Measurements from ENCODE around the gene FAM234B. TPM values are rescaled to one million over a fixed set of nuclear protein-coding genes. Genes with fewer than 3 reads are reported as not detected.

The FAM234B gene
- total and polyA plus RNA-seq, 2 experiments from 2014 or later = 9.5 to 21.1 TPM

- TF ChIP-seq ZNF462 (CRISPR knock-in tag; IDR thresholded peaks at IDR 0.05) (no peak), EZH2phosphoT487 (IDR thresholded peaks at IDR 0.05; ENCODE audit: unreplicated experiment) (no peak)
These were observed 76.2 kb downstream of the FAM234B start (continued) for GRCh38 chr12:13120413-13120812.

GRCh38 chr12:13121568-13121967 is 77.4 kb downstream of the FAM234B start:
- Histone ChIP-seq H2AFZ (no peak overlapping the region), H3K79me2 (replicated peaks; ENCODE audit: insufficient read depth) (no peaks in the 10 kb centered on the region), H3F3A (replicated peaks; ENCODE audit: low read depth) (no peaks in the 10 kb centered on the region), H3K4me2 (no peak overlapping the region), H3K27ac (ENCODE audit: low read depth) (no peak overlapping the region), H4K20me1 (replicated peaks; ENCODE audit: insufficient read depth) (no peaks in the 10 kb centered on the region), H3K4me1 (ENCODE audit: insufficient read depth) (peaks cover 15% of the 10 kb centered on the region), H3K27me3 (ENCODE audit: insufficient read depth) (no peaks in the 10 kb centered on the region), H3K4me3 (no peak overlapping the region), H3K36me3 (ENCODE audit: insufficient read depth) (no peaks in the 10 kb centered on the region), H3K9me2 (ENCODE audit: insufficient read depth) (peaks cover 9% of the 10 kb centered on the region; the same call in 1 of the 2 replicates)
- no peak for TF ChIP-seq ZNF114 (CRISPR knock-in tag; IDR thresholded peaks at IDR 0.05)
- no peak for TF ChIP-seq EZH2phosphoT487 (IDR thresholded peaks at IDR 0.05; ENCODE audit: unreplicated experiment)
- no peak for TF ChIP-seq CREB1 (CRISPR knock-in tag; IDR thresholded peaks at IDR 0.05; ENCODE audit: low read depth)
- no peak for TF ChIP-seq POLR2AphosphoS5 (IDR thresholded peaks at IDR 0.05; ENCODE audit: low read depth)
- TF ChIP-seq CTCF (conservative IDR thresholded peaks at IDR 0.05; ENCODE audit: low read depth in 2 of 2) = no peak
- ATAC-seq (no peak), DNase-seq (ENCODE audit: low spot score) (no peak)
- Mint-ChIP-seq H3K36me3 (ENCODE audit: low read depth) (no peaks in the 10 kb centered on the region), H3K9me3 (no peaks in the 10 kb centered on the region), H3K4me3 (no peak overlapping the region), H3K27me3 (ENCODE audit: insufficient read depth, low read depth, poor library complexity) (no peaks in the 10 kb centered on the region), H3K4me1 (peaks cover 16% of the 10 kb centered on the region), H3K27ac (no peak overlapping the region)

Data from GM23338 (cell line).